Endothelial cell (in vitro differentiated cells): ENCODE measurements around the gene E2F1. TPM values are rescaled to one million over a fixed set of nuclear protein-coding genes. Genes with fewer than 3 reads are reported as not detected.

Source experiments
- DNase-seq: peaks from one replicate; pipeline ENCODE4 v3.0.0; 2021; ENCODE audit warnings: low spot score
- H3K27ac Mint-ChIP-seq: one replicate; pipeline ENCODE4 v1.8.0; 2021; ENCODE audit warnings: mixed read lengths, inconsistent platforms; ENCODE audit not compliant: unreplicated experiment
- H3K27me3 Mint-ChIP-seq: one replicate; pipeline ENCODE4 v1.8.0; 2021; ENCODE audit warnings: mild to moderate bottlenecking, moderate library complexity, mixed read lengths, inconsistent platforms; ENCODE audit not compliant: unreplicated experiment
- H3K36me3 Mint-ChIP-seq: one replicate; pipeline ENCODE4 v1.8.0; 2021; ENCODE audit warnings: mild to moderate bottlenecking, low read depth, mixed read lengths, inconsistent platforms; ENCODE audit not compliant: unreplicated experiment
- H3K4me1 Mint-ChIP-seq: one replicate; pipeline ENCODE4 v1.8.0; 2021; ENCODE audit warnings: mild to moderate bottlenecking, mixed read lengths, inconsistent platforms; ENCODE audit not compliant: unreplicated experiment
- H3K4me3 Mint-ChIP-seq: one replicate; pipeline ENCODE4 v1.8.0; 2021; ENCODE audit warnings: mild to moderate bottlenecking, mixed read lengths, inconsistent platforms; ENCODE audit not compliant: unreplicated experiment
- H3K9me3 Mint-ChIP-seq: one replicate; pipeline ENCODE4 v1.8.0; 2021; ENCODE audit warnings: mixed read lengths, inconsistent platforms; ENCODE audit not compliant: unreplicated experiment
- CTCF ChIP-seq: fragments of 200-600 bp; sonication (generic); IDR thresholded peaks from one replicate; pipeline ENCODE4 v1.5.0; 2021; ENCODE audit warnings: antibody characterized with exemption; ENCODE audit not compliant: unreplicated experiment
- total RNA-seq: library from RNA; stranded (reverse); fragmentation: NEBNext Ultra II Directional; extraction: Animal tissue kit (Norgen Biotek cat#: 25700); gene quantifications from one replicate; pipeline ENCODE4 v1.2.1, GENCODE V29; 2021; ENCODE audit not compliant: unreplicated experiment

The E2F1 gene
- total RNA-seq, 1 donor from 2014 or later, result 6.7 TPM

- Mint-ChIP-seq H3K4me3 (no peak overlapping the region), H3K27ac (no peak overlapping the region), H3K9me3 (no peaks in the 10 kb centered on the region), H3K27me3 (peaks cover 19% of the 10 kb centered on the region), H3K36me3 (no peaks in the 10 kb centered on the region), H3K4me1 (peaks cover 9% of the 10 kb centered on the region)
- no peak for DNase-seq
- TF ChIP-seq CTCF, result no peak
These were observed 26.7 kb downstream of the E2F1 start for GRCh38 chr20:33659341-33660034.

- Mint-ChIP-seq H3K36me3 (no peaks in the 10 kb centered on the region), H3K9me3 (no peaks in the 10 kb centered on the region), H3K4me1 (peaks cover 7% of the 10 kb centered on the region), H3K4me3 (peak overlapping the region; percentile 39), H3K27ac (no peak overlapping the region), H3K27me3 (peaks cover 16% of the 10 kb centered on the region)
- no peak for TF ChIP-seq CTCF
- no peak for DNase-seq
These were observed 27.3 kb downstream of the E2F1 start for GRCh38 chr20:33658929-33659328.

DNA sequence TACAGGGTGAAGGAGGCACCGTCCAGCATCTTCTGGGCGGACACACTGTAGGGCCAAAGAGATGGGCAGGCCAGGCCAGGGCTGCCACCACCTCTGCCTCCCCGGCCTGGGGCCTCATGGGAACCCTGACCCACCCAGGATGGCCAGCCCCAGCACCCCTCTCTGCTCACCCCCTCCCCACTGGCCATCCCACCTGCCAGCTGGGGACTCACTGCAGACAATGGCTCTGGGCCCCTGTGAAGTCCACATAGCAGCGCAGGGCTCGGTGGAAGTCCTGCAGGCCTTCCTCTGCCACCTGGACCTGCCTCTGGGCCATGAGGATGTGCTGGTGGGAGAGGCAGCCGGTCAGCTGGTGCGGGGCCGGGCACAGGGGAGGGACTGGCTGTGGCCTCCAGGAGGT is 27.7 kb downstream of the E2F1 start:
- Mint-ChIP-seq H3K4me3 (no peak overlapping the region), H3K27ac (no peak overlapping the region), H3K36me3 (no peaks in the 10 kb centered on the region), H3K9me3 (no peaks in the 10 kb centered on the region), H3K27me3 (peaks cover 16% of the 10 kb centered on the region), H3K4me1 (peaks cover 7% of the 10 kb centered on the region)
- DNase-seq, result no peak
- TF ChIP-seq CTCF, result no peak

- H3K4me3 Mint-ChIP-seq, result no peak overlapping the region
- no peak for DNase-seq
- no peak for TF ChIP-seq CTCF
- H3K4me1 Mint-ChIP-seq, result peaks cover 5% of the 10 kb centered on the region
- no peak overlapping the region for H3K27ac Mint-ChIP-seq
- H3K9me3 Mint-ChIP-seq, result no peaks in the 10 kb centered on the region
- peaks cover 15% of the 10 kb centered on the region for H3K27me3 Mint-ChIP-seq
- no peaks in the 10 kb centered on the region for H3K36me3 Mint-ChIP-seq
These were observed 28.5 kb downstream of the E2F1 start for GRCh38 chr20:33657704-33658095.

- Mint-ChIP-seq H3K4me3 (no peak overlapping the region), H3K27ac (no peak overlapping the region), H3K9me3 (no peaks in the 10 kb centered on the region), H3K4me1 (peaks cover 4% of the 10 kb centered on the region), H3K36me3 (no peaks in the 10 kb centered on the region), H3K27me3 (peaks cover 14% of the 10 kb centered on the region)
- DNase-seq, result no peak
- TF ChIP-seq CTCF, result no peak
These were observed 29.1 kb downstream of the E2F1 start for GRCh38 chr20:33656783-33657703.
